Mononuclear cell (primary cell): Measurements from ENCODE around the gene RELCH. TPM values are rescaled to one million over a fixed set of nuclear protein-coding genes. Genes with fewer than 3 reads are reported as not detected.
A peak's percentile ranks its signal among the peaks of the same experiment; 100 is the strongest.

Source experiments
- H3K27me3 ChIP-seq: 2 replicates; pipeline ENCODE4 v1.6.0; 2011; ENCODE audit warnings: low read length, control low read depth; ENCODE audit not compliant: insufficient read depth
- H3K4me1 ChIP-seq: 2 replicates; pipeline ENCODE4 v1.5.1; 2011; ENCODE audit warnings: mild to moderate bottlenecking, low read length, control low read depth; ENCODE audit not compliant: insufficient read depth
- H3K4me3 ChIP-seq: 2 replicates; pipeline ENCODE4 v1.5.1; 2011; ENCODE audit warnings: mild to moderate bottlenecking, low read length, moderate library complexity
- H3K9me3 ChIP-seq: 2 replicates; pipeline ENCODE4 v1.5.1; 2011; ENCODE audit warnings: low read depth, mild to moderate bottlenecking, control low read depth, low read length
- total RNA-seq: library from RNA; depleted of rRNA; stranded (reverse); fragments of >200 nt; gene quantifications from one replicate; pipeline ENCODE4 v1.2.3, GENCODE V29; 2012

The RELCH gene
- total RNA-seq, 1 donor: 53.3 TPM

DNA sequence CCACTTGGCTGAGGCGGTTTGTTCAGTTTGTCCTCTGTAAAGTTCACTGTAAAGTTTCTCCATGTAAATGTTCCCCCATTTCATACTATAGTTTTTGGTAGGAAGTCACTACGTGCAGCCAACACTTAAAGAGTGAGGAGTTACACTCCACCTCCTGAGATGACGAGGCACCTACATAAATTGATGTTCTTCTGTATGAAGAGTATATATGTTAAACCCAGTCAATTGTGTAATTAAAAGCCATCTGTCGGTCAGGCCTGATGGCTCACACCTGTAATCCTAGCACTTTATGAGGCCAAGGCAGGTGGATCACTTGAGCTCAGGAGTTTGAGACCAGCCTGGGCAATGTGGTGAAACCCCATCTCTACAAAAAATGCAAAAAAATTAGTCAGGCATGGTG lies 7.8 kb upstream of the RELCH start:
- no peaks in the 10 kb centered on the region for H3K4me1 ChIP-seq
- no peak overlapping the region for H3K4me3 ChIP-seq
- H3K27me3 ChIP-seq: no peaks in the 10 kb centered on the region
- H3K9me3 ChIP-seq: no peaks in the 10 kb centered on the region

- Histone ChIP-seq H3K9me3 (no peaks in the 10 kb centered on the region), H3K27me3 (no peaks in the 10 kb centered on the region), H3K4me3 (no peak overlapping the region), H3K4me1 (peaks cover 9% of the 10 kb centered on the region)
Measured at GRCh38 chr18:62182220-62182619, 4.8 kb upstream of the RELCH start.

DNA sequence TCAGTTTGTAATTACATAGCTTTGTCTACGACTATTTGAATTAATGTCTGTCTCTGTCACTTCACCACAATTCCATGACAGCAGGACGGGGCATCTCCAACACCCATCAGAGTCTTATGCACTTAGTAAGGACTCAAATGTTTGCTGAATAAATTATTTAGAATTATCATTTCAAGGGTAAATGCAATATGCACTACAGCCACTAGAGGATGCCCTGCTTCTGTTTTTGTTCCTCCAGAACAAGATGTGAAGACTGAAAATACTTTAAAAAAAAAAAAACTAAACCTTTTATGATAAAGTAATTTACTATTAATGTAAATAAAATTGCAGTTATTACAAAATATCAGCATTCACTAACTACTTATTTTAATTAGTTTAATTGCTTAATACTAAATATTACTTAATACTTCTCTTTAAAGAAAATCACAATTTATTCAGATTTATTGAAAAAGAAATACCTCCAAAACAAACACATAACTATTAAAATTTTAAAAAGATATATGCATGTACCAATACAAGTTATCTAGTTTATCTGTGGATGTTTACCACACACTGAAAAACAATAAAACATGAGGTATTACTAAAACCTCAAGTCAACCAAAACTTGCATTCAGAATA lies 3.4 kb upstream of the RELCH start:
- peaks cover 17% of the 10 kb centered on the region for H3K4me1 ChIP-seq
- H3K27me3 ChIP-seq: no peaks in the 10 kb centered on the region
- H3K4me3 ChIP-seq: no peak overlapping the region
- no peaks in the 10 kb centered on the region for H3K9me3 ChIP-seq

DNA sequence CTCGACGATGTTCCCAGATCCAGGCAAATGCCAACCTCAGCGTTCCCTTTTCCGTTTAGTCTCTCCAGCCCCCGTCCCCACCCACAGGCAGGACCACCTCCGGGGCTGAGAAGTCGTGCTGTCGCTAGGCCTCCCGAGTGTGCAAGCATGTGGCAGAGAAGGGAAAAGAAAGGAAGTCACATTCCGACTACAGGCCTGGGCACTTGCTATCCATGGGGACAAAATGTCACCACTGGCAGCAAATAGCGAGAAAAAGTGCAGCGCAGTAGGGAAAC lies 619 bp upstream of the RELCH start:
- no peaks in the 10 kb centered on the region for H3K27me3 ChIP-seq
- no peaks in the 10 kb centered on the region for H3K9me3 ChIP-seq
- H3K4me1 ChIP-seq: peaks cover 40% of the 10 kb centered on the region
- H3K4me3 ChIP-seq: peak overlapping the region; percentile 94

- no peaks in the 10 kb centered on the region for H3K9me3 ChIP-seq
- no peaks in the 10 kb centered on the region for H3K27me3 ChIP-seq
- peak overlapping the region; percentile 94 for H3K4me3 ChIP-seq
- peaks cover 41% of the 10 kb centered on the region for H3K4me1 ChIP-seq
Measured at GRCh38 chr18:62187543-62188510, 772 bp downstream of the RELCH start.

- Histone ChIP-seq H3K4me1 (peaks cover 49% of the 10 kb centered on the region), H3K27me3 (no peaks in the 10 kb centered on the region), H3K9me3 (no peaks in the 10 kb centered on the region), H3K4me3 (no peak overlapping the region)
Measured at GRCh38 chr18:62189208-62189607, 2.2 kb downstream of the RELCH start.

- no peak overlapping the region for H3K4me3 ChIP-seq
- peaks cover 13% of the 10 kb centered on the region for H3K4me1 ChIP-seq
- no peaks in the 10 kb centered on the region for H3K9me3 ChIP-seq
- H3K27me3 ChIP-seq: no peaks in the 10 kb centered on the region
Measured at GRCh38 chr18:62196079-62196478, 9.0 kb downstream of the RELCH start.

DNA sequence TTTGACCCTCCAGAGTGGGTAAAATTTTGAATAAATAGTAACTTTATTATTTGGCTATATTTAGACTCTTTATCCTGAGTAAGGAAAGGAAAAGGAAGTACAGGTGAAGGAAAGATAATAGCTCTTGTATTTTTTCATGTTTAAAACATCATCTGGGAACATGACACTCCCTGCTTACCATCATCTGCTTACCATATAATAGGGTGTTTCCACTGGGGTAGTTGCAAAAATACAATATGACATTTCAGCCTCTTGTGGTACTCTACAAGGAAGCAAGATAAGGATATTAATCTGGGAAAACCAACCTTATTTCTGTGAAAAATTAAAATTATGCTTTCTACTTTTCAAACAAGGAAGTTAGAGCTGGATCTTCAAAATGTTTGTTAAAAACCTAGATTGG lies 9.9 kb downstream of the RELCH start:
- Histone ChIP-seq H3K4me3 (no peak overlapping the region), H3K4me1 (peaks cover 9% of the 10 kb centered on the region), H3K27me3 (no peaks in the 10 kb centered on the region), H3K9me3 (no peaks in the 10 kb centered on the region)

DNA sequence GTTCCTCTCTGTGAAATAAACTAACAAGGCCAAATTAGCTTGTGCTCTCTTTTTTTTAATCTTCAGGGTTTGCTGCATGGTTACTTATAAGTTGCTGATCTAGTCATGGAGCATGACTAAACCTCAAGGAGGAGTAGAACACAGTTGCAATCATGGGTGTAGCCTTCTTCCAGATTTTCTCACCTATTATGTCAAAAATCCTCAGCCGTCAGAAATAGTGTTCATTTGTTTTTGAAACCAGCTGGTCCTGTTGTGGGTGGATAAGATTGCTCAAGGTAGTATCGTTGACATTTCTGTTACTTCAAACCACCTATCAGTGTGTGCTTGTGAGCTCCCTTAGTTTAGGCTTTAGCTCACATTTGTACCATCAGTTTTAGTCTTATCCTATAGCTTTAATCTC lies 11.2 kb downstream of the RELCH start:
- no peaks in the 10 kb centered on the region for H3K9me3 ChIP-seq
- H3K27me3 ChIP-seq: no peaks in the 10 kb centered on the region
- H3K4me1 ChIP-seq: peaks cover 5% of the 10 kb centered on the region

DNA sequence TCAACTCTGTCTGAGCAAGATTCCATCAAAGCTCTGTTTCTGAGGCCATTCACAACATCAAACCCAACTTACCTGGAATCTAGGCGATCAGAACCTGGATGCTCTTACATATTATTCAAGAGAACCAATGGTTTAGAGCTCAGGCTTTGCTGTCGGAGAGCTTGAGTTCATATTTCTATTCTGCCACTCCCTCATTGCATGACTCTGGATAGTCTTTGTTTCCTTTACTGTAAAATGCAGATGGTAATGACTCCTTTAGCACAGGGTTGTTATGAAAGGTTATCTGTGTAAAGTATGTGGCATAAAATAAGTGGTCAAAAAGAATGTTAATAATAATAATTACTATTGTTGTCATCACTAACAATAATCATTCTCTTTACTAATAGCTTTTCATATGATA lies 12.6 kb downstream of the RELCH start:
- Histone ChIP-seq H3K4me3 (no peak overlapping the region), H3K4me1 (no peaks in the 10 kb centered on the region), H3K27me3 (no peaks in the 10 kb centered on the region), H3K9me3 (no peaks in the 10 kb centered on the region)

More for the DNA sequence above, 11.2 kb downstream of the RELCH start:
- H3K4me3 ChIP-seq: no peak overlapping the region

GRCh38 chr18:62200121-62200914 lies 13.3 kb downstream of the RELCH start:
- Histone ChIP-seq H3K27me3 (no peaks in the 10 kb centered on the region), H3K4me1 (no peaks in the 10 kb centered on the region), H3K4me3 (no peak overlapping the region), H3K9me3 (no peaks in the 10 kb centered on the region)

GRCh38 chr18:62201870-62202269 lies 14.8 kb downstream of the RELCH start:
- H3K4me3 ChIP-seq: no peak overlapping the region
- H3K27me3 ChIP-seq: no peaks in the 10 kb centered on the region
- no peaks in the 10 kb centered on the region for H3K9me3 ChIP-seq

DNA sequence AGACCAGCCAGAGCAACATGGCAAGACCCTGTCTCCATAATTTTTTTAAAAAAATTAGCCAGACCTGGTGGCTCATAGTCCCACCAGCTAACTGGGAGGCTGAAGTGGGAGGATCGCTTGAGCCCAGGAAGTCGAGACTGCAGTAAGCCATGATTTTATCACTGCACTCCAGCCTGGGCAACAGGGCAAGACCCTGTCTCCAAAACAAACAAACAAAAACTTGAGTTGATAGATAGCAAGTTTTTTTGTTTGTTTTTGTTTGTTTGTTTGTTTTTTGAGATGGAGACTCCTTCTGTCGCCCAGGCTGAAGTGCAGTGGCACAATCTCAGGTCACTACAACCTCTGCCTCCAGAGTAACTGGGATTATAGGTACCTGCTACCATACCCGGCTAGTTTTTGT lies 18.8 kb downstream of the RELCH start:
- Histone ChIP-seq H3K4me1 (peaks cover 11% of the 10 kb centered on the region), H3K27me3 (no peaks in the 10 kb centered on the region), H3K9me3 (no peaks in the 10 kb centered on the region), H3K4me3 (no peak overlapping the region)

More at GRCh38 chr18:62201870-62202269, 14.8 kb downstream of the RELCH start:
- H3K4me1 ChIP-seq: no peaks in the 10 kb centered on the region

DNA sequence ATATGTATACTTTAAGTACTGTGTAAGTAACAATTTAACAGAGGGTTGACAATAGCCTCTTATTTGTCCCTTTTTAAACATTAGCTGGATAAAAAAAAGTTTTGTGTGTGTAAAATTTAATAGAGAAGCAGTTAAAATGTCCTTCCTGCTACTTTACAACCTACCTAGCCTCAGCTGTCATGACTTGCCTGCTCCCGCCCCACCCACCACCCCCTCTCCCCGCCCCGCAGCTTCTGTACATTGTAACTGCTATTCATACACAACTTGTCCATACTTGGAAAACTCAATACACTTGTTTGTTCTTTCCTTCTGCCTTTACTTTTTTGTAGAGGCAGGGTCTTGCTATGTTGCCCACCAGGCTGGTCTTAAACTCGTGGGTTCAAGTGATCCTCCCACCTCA lies 19.5 kb downstream of the RELCH start:
- Histone ChIP-seq H3K4me3 (no peak overlapping the region), H3K4me1 (peaks cover 11% of the 10 kb centered on the region), H3K9me3 (no peaks in the 10 kb centered on the region), H3K27me3 (no peaks in the 10 kb centered on the region)

DNA sequence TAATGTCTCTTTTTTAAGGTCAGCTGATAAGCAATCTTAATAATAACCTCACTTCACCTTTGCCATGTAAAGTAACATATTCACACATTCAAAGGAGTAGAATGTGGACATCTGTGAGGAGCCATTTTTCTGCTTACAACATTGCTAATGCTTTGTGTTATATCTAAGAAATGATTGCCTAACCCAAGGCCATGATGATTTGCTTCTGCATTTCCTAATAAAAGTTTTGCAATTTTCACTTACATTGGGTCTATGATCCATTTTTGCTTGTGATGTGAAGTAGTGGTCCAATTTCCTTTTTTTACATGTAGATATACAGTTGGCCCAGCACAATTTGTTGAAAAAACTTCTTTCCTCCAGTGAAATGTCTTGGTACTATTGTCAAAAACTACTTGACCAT lies 22.0 kb downstream of the RELCH start:
- H3K4me3 ChIP-seq: no peak overlapping the region
- no peaks in the 10 kb centered on the region for H3K27me3 ChIP-seq
- peaks cover 11% of the 10 kb centered on the region for H3K4me1 ChIP-seq
- H3K9me3 ChIP-seq: no peaks in the 10 kb centered on the region
